ENCODE measurements around the gene NPSR1.
"Not testable (repeated sequence)": the region's sequence is repeated elsewhere in the genome, so short reads cannot be mapped to it uniquely, and the experiment has no call there.

Gene NPSR1

GRCh38 chr7:34839645-34840044, 181.6 kb downstream of the NPSR1 start:
- no peak for DNase-seq

GRCh38 chr7:34840176-34840785, 182.3 kb downstream of the NPSR1 start:
- no peak for DNase-seq

GRCh38 chr7:34841326-34841725, 183.3 kb downstream of the NPSR1 start:
- no peak for DNase-seq

- DNase-seq, result no peak
Measured at GRCh38 chr7:34842782-34843181, 184.8 kb downstream of the NPSR1 start.

- DNase-seq, result no peak
Measured at GRCh38 chr7:34844406-34844805, 186.4 kb downstream of the NPSR1 start.

GRCh38 chr7:34844936-34845665, 187.1 kb downstream of the NPSR1 start:
- no peak for DNase-seq

- DNase-seq, result no peak
Measured at GRCh38 chr7:34845666-34846361, 187.8 kb downstream of the NPSR1 start.

GRCh38 chr7:34846976-34847375, 189.0 kb downstream of the NPSR1 start:
- DNase-seq, result no peak

- DNase-seq, result no peak
Measured at GRCh38 chr7:34848670-34849069, 190.7 kb downstream of the NPSR1 start.

- no peak for DNase-seq
Measured at GRCh38 chr7:34849163-34849960, 191.3 kb downstream of the NPSR1 start.

GRCh38 chr7:34849986-34850385, 192.0 kb downstream of the NPSR1 start:
- no peak for DNase-seq

GRCh38 chr7:34850681-34851080, 192.7 kb downstream of the NPSR1 start:
- DNase-seq, result no peak

- DNase-seq, result no peak
Measured at GRCh38 chr7:34851431-34851830, 193.4 kb downstream of the NPSR1 start.

GRCh38 chr7:34858444-34858843, 200.4 kb downstream of the NPSR1 start:
- DNase-seq, result not testable (repeated sequence)

GRCh38 chr7:34859281-34859680, 201.3 kb downstream of the NPSR1 start:
- DNase-seq, result not testable (repeated sequence)

GRCh38 chr7:34866222-34866621, 208.2 kb downstream of the NPSR1 start:
- DNase-seq, result not testable (repeated sequence)

- not testable (repeated sequence) for DNase-seq
Measured at GRCh38 chr7:34867341-34867740, 209.3 kb downstream of the NPSR1 start.

- DNase-seq, result not testable (repeated sequence)
Measured at GRCh38 chr7:34868602-34869001, 210.6 kb downstream of the NPSR1 start.

GRCh38 chr7:34869057-34869456, 211.0 kb downstream of the NPSR1 start:
- DNase-seq, result no peak

GRCh38 chr7:34870041-34870440, 212.0 kb downstream of the NPSR1 start:
- not testable (repeated sequence) for DNase-seq

- DNase-seq, result not testable (repeated sequence)
Measured at GRCh38 chr7:34874329-34874728, 216.3 kb downstream of the NPSR1 start.

- no peak for DNase-seq
Measured at GRCh38 chr7:34875481-34875880, 217.5 kb downstream of the NPSR1 start.

Data from DMS79 (cell line).